ENCODE measurements around the gene DCAF6.

- no peak for TF ChIP-seq CTCF (IDR thresholded peaks at IDR 0.05)
- TF ChIP-seq POLR2A (IDR thresholded peaks at IDR 0.05): no peak
Measured at GRCh38 chr1:167966050-167966449, 29.6 kb downstream of the DCAF6 start.
